Prostate gland (tissue), 2 donors: Measurements from ENCODE around the gene MAP3K7CL.

Experiments
- POLR2A ChIP-seq: fragments of 450-650 bp; IDR thresholded peaks from one replicate; pipeline ENCODE4 v1.6.1; 2016; ENCODE audit warnings: antibody characterized with exemption, mild to moderate bottlenecking
- TF ChIP-seq, protein P1 (sequence below), 4 experiments: fragments of 200-600 bp in 2 of 4; fragments of 450-650 bp in 2 of 4; sonication (generic) in 2 of 4; IDR thresholded peaks; 1 replicate in 3 of 4; 2 replicates in 1 of 4; pipeline ENCODE4 v1.5.1; 2016 to 2019; ENCODE audit warnings: antibody characterized with exemption in 4 of 4, mild to moderate bottlenecking in 2 of 4, moderate library complexity in 2 of 4

DNA sequence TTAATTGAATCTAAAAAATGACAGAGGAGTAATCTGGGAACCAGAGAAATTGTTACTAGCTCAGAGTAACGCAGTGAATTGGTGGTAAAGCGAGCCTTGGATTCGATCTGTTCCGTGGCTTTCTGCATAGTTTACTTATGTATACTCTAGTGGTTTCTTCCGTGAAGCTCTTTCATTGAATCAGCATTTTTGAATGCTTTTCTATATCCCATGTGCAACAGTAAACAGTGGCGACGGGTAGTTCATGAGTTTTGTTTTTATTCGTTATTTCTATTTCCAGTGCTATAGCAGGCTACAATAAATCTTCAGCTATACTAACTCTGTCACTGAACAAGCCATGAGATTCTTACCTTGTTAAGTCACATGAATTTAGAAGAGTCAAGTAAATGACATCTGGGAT lies 14.5 kb upstream of the MAP3K7CL start:
- TF ChIP-seq, protein P1, sequence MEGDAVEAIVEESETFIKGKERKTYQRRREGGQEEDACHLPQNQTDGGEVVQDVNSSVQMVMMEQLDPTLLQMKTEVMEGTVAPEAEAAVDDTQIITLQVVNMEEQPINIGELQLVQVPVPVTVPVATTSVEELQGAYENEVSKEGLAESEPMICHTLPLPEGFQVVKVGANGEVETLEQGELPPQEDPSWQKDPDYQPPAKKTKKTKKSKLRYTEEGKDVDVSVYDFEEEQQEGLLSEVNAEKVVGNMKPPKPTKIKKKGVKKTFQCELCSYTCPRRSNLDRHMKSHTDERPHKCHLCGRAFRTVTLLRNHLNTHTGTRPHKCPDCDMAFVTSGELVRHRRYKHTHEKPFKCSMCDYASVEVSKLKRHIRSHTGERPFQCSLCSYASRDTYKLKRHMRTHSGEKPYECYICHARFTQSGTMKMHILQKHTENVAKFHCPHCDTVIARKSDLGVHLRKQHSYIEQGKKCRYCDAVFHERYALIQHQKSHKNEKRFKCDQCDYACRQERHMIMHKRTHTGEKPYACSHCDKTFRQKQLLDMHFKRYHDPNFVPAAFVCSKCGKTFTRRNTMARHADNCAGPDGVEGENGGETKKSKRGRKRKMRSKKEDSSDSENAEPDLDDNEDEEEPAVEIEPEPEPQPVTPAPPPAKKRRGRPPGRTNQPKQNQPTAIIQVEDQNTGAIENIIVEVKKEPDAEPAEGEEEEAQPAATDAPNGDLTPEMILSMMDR (IDR thresholded peaks at IDR 0.05): no peak
- no peak for TF ChIP-seq POLR2A
